ENCODE results near the gene MRPL53. TPM values are rescaled to one million over a fixed set of nuclear protein-coding genes. Genes with fewer than 3 reads are reported as not detected.

MRPL53 gene
- polyA plus RNA-seq, 4 donors: 29.5 to 57.5 (median 40.3) TPM

DNA sequence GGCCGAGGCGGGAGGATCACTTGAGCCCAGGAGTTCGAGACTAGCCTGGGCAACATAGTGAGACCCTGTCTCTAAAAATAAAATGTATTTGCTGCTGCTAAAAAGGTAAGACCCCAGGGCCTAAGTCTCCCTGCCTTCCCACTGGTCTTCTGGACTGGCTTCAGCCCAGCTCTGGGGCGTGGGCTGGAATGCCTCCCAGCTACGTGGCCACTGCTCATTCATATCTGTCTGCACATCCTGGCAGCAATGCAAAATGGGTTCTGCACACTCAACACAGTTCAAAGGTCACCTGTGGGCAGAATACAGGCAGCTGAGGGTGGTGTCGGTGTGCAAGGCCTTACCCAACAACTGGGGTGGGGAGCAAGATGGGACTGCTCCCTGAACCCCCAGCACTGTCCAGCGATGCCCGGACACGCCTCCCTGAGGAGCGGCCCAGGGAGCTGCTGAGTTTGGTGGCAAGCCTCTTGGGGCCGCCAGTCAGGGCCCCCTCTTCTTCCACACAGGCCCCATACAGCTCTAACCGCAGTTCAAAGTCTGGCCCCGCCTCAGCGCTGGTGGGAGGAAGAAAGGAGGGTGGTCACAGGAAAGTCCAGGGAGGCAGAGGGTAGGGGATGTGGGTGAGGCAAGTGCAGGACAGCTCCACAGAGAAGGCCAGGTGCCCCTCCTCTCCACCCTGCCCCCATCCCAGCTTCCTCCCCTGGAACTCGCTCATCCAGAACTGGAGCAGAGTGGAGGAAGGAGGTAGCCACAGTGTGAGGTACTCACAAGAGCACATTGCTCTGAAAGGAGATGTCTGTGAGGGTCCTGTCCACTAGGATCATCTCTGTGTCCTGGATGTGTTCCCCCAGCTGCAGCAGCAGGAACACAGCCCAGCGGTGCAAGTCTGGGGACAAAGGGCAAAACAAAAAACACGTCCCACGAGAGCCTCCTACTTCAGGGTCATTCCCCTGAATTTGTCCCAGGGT lies 42.7 kb downstream of the MRPL53 start:
- DNase-seq (ENCODE audit: low read depth in 4 of 4, low spot score in 3 of 4): no peak

DNA sequence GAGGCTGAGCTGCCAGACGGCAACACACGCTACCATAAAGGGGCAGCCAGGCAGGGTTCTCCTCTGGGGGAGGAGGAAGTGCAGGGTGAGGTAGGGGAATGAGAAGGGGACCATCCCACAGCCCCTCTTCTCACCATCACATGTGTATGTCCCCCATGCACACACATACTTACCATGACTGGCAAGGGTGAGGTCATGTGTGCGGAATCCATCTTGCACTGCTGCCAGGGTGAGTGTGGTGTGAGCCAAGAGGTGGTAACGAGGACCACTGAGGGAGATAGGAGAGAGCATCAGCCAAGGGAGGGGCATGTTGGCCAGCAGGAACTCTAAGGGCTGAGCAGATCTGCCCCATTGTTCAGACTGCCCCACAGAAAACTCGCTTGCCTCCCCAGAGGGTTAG lies 43.8 kb downstream of the MRPL53 start:
- DNase-seq (ENCODE audit: low read depth in 4 of 4, low spot score in 3 of 4): no peak

DNA sequence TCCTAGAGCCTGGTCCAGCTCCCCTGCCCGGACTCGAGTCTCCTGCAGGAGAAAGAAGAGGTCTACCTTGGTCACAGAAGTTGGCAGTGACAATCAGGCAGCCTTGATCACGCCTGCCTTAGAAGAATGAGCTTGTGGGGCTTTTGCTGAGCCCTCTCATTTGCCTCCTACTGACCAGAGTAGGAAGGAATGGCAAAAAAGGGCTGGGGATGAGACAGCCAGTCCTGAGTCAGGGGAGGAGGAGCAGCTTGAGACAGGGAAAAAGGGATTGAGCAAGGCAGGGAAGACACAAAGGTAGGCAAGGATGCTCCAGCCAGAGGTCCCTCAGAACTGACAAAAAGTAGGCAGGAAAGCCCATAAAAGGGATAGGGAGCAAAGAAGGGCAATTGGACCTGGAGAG lies 44.9 kb downstream of the MRPL53 start:
- DNase-seq (ENCODE audit: low read depth in 4 of 4, low spot score in 3 of 4): no peak

DNA sequence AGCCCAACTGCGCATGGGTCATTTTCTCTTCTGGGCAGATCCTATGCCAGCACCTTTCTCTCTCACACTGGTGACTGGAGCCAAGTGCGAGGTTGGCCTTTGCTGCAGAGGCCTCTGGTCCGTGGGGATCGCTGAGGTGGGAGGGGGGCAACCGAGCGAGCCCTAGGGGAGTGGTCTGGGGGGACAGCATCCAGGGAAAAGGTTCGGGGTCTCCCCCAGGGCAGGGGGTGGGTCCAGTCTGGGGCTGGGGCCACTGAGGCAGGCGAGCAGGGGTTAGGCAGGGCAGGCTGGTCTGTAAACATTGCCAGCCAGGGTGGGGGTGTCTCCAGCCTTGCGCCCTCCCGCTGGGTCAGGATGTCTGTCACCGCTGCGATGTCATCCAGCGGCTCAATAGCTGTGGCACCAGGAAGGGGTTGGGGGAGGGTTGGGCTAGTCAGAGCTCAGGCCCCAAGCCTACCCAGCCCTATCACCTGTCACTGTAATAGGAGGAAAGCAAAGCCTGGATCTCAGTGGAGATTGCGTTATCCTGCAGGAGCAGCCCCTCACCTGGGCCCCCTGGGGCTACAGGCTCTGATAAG lies 46.2 kb downstream of the MRPL53 start:
- no peak for DNase-seq (ENCODE audit: low read depth in 4 of 4, low spot score in 3 of 4)

DNA sequence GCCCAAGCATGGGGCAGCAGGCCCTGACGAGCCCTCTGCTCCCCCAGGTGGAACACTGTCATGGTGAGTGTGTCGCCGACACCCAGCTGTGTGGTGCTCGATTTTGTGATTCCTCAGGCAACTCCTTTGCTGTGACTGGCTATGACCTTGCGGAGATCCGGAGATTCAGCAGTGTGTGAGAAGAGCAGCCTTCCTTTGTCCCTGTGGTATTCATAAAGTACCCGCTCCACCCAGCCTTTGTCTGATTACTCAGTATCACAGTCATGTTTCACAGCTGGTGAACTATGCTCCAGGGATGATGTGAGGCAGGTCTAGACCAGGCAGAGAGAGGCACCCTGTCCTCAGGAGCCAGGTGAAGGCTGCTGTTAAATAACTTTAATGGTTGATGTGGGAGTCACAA lies 47.0 kb downstream of the MRPL53 start:
- DNase-seq (ENCODE audit: low read depth in 4 of 4, low spot score in 3 of 4): no peak

DNA sequence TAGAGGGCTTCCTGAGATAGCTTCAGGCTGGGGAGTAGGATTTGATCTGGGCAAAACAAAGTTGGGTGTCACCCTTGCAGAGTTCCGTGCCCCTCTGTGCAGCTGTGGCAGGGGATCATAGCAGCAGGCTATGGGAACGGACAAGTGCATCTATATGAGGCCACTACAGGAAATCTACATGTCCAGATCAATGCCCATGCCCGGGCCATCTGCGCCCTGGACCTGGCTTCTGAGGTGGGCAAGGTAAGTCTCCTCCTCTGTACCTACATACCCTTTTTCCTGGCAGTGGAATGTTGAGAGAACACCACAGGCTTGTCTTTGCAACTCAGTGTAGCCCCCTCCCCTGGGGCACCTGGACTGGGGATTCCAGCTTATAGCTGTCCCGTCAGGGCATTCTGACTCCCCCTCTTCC lies 47.5 kb downstream of the MRPL53 start:
- no peak for DNase-seq (ENCODE audit: low read depth in 4 of 4, low spot score in 3 of 4)

DNA sequence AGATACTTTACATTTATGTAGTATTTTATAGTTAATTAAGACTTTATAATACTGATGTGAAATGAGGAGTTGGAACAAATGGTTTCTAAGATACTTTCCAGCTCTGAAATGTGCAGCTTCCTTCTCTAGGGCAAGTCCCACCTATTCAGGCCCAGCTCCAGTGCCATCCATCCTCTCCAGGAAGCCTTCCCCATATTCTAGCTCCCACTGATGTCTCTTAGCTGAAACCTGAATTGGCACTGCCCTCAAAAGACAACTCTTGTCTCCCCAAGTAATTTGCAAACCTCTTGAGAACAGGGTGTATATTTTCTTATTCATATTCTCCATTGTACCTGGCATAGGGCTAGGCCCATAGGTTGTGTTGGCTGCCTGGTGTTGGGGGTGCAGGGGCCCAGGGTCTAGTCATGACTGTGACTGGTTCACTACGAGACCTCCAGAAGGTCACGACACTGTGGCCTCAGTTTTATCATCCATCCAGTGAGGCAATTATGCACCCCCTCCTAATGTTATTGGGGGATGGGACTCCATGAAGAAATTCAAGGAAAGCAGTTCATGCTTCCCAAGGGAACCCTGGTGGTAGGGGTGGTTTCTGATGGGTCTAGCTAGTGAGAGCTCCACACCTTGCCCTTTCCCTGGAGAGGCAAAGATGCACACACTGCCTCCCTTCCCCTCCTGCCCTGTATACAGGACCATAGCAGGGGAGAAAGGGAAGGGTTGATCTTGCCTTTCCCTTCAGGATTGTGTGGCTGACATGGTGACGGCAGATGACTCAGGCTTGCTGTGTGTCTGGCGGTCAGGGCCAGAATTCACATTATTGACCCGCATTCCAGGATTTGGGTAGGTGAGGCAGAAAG lies 48.1 kb downstream of the MRPL53 start:
- DNase-seq (ENCODE audit: low read depth in 4 of 4, low spot score in 3 of 4): no peak

DNA sequence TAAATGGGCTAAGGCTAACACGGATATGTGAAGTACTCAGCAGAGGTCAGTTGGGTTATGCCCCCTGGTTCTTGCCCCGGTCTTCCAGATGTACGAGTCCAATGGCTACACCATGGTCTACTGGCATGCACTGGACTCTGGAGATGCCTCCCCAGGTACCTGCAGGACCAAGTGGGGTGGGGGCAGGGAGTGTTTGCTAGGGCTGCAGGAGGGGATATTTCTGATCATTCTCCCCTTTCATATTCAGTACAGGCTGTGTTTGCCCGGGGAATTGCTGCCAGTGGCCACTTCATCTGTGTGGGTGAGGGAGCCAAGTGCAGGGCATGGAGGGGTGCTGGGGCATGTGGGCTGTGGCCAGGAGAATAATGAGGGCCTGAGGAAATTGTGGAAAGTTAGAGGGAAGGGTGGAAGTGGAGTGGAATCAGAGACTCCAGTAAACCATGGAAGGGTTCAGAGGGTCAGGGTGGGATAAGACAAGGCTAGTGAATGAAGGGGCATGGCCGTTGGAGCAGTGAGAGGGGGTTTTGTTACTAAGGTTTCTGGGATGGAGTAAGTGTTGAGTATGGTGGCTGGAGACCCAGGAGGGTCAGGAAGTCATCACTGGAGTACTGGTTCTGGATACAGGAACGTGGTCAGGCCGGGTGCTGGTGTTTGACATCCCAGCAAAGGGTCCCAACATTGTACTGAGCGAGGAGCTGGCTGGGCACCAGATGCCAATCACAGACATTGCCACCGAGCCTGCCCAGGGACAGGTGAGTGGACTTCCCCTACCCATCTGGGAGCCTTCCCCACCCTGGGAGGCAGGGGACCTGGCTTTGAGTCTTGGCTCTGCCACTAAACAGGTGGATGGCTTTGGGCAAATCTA lies 49.0 kb downstream of the MRPL53 start:
- no peak for DNase-seq (ENCODE audit: low read depth in 4 of 4, low spot score in 3 of 4)

Other genes starting within 250 kb of the MRPL53 start
- gene SLC4A5, start 129.3 kb downstream of the MRPL53 start, polyA plus RNA-seq (ENCODE audit: insufficient read length in 4 of 4): 1 to 10 TPM; 1.5 to 3.4 (median 2.3) TPM
- gene DCTN1, start 92.4 kb downstream of the MRPL53 start, polyA plus RNA-seq (ENCODE audit: insufficient read length in 4 of 4): 100 to 1,000 TPM; 112 to 156 (median 146) TPM
- 1 to 10 TPM; 4.6 to 9.0 (median 6.4) TPM for gene C2orf81, start 51.1 kb downstream of the MRPL53 start, polyA plus RNA-seq (ENCODE audit: insufficient read length in 4 of 4)
- 10 to 100 TPM; 25.2 to 42.7 (median 36.2) TPM for gene WDR54, start 51.0 kb downstream of the MRPL53 start, polyA plus RNA-seq (ENCODE audit: insufficient read length in 4 of 4)
- 10 to 100 TPM; 36.1 to 85.3 (median 56.9) TPM for gene RTKN, start 30.7 kb downstream of the MRPL53 start, polyA plus RNA-seq (ENCODE audit: insufficient read length in 4 of 4)
- 10 to 100 TPM; 14.6 to 31.8 (median 21.2) TPM for gene INO80B, start 17.6 kb downstream of the MRPL53 start, polyA plus RNA-seq (ENCODE audit: insufficient read length in 4 of 4)
- 100 to 1,000 TPM in 2 of 4 donors, 10 to 100 TPM in 2; 68.7 to 119 (median 98.4) TPM for gene WBP1, start 14.2 kb downstream of the MRPL53 start, polyA plus RNA-seq (ENCODE audit: insufficient read length in 4 of 4)
- gene MOGS, start 7.3 kb downstream of the MRPL53 start, polyA plus RNA-seq (ENCODE audit: insufficient read length in 4 of 4): 10 to 100 TPM; 34.6 to 66.6 (median 49.1) TPM
- gene CCDC142, start 10.3 kb upstream of the MRPL53 start, polyA plus RNA-seq (ENCODE audit: insufficient read length in 4 of 4): 10 to 100 TPM in 3 of 4 donors, 1 to 10 TPM in 1; 7.5 to 16.7 (median 11.2) TPM
- 10 to 100 TPM; 24.5 to 40.3 (median 29.3) TPM for gene TTC31, start 10.4 kb upstream of the MRPL53 start, polyA plus RNA-seq (ENCODE audit: insufficient read length in 4 of 4)
- 1 to 10 TPM; 1.3 to 5.4 (median 2.4) TPM for gene LBX2, start 26.9 kb upstream of the MRPL53 start, polyA plus RNA-seq (ENCODE audit: insufficient read length in 4 of 4)
- gene PCGF1, start 35.0 kb upstream of the MRPL53 start, polyA plus RNA-seq (ENCODE audit: insufficient read length in 4 of 4): 10 to 100 TPM; 23.7 to 34.9 (median 27.0) TPM
- under 1 TPM in 2 of 4 donors, not detected in 2; 0.08 to 0.23 TPM for gene TLX2, start 41.8 kb upstream of the MRPL53 start, polyA plus RNA-seq (ENCODE audit: insufficient read length in 4 of 4)
- under 1 TPM; 0.16 to 0.35 (median 0.29) TPM for gene DQX1, start 53.6 kb upstream of the MRPL53 start, polyA plus RNA-seq (ENCODE audit: insufficient read length in 4 of 4)
- gene AUP1, start 57.0 kb upstream of the MRPL53 start, polyA plus RNA-seq (ENCODE audit: insufficient read length in 4 of 4): 100 to 1,000 TPM in 2 of 4 donors, 10 to 100 TPM in 2; 84.6 to 125 (median 102) TPM
- gene HTRA2, start 57.3 kb upstream of the MRPL53 start, polyA plus RNA-seq (ENCODE audit: insufficient read length in 4 of 4): 10 to 100 TPM; 27.5 to 35.0 (median 30.7) TPM
- 10 to 100 TPM in 1 of 4 donors, 1 to 10 TPM in 3; 9.2 to 11.4 (median 9.6) TPM for gene LOXL3, start 81.3 kb upstream of the MRPL53 start, polyA plus RNA-seq (ENCODE audit: insufficient read length in 4 of 4)
- gene DOK1, start 82.0 kb upstream of the MRPL53 start, polyA plus RNA-seq (ENCODE audit: insufficient read length in 4 of 4): 10 to 100 TPM in 1 of 4 donors, 1 to 10 TPM in 3; 7.4 to 10.3 (median 8.4) TPM
- gene M1AP, start 175.7 kb upstream of the MRPL53 start, polyA plus RNA-seq (ENCODE audit: insufficient read length in 4 of 4): 1 to 10 TPM in 2 of 4 donors, under 1 TPM in 2; 0.41 to 1.3 (median 0.81) TPM
- 1 to 10 TPM; 6.2 to 7.2 (median 6.8) TPM for gene SEMA4F, start 181.6 kb upstream of the MRPL53 start, polyA plus RNA-seq (ENCODE audit: insufficient read length in 4 of 4)

Measured in left renal pelvis (tissue), 4 donors.